ENCODE results near the gene USP10.

- TF ChIP-seq CTCF (IDR thresholded peaks at IDR 0.05) (no peak), POLR2A (IDR thresholded peaks at IDR 0.05) (no peak)
Observed at GRCh38 chr16:84709609-84710008, 9.8 kb downstream of the USP10 start.
